ENCODE results near the gene LBX2.

DNA sequence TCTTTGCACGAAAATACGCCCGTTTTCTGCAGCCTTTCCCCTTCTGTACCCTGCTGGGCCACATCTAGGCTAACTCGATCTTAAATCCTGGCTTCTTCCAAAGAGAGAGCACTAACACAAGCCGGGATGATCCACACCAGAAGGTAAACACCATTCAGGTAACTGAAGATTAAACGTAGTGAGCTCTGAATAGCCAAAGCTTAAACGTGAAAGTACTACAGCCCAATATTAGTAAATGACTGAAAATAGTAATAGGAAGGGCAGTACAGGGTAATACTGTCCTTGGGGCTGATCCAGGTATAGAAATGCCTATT lies 26.5 kb downstream of the LBX2 start:
- TF ChIP-seq YY1 (IDR thresholded peaks at IDR 0.05) (no peak), JUND (IDR thresholded peaks at IDR 0.05) (no peak), GABPA (IDR thresholded peaks at IDR 0.05 in 1 of 2, conservative IDR thresholded peaks at IDR 0.05 in 1 of 2) (no peak)
- TF ChIP-seq, protein P1, sequence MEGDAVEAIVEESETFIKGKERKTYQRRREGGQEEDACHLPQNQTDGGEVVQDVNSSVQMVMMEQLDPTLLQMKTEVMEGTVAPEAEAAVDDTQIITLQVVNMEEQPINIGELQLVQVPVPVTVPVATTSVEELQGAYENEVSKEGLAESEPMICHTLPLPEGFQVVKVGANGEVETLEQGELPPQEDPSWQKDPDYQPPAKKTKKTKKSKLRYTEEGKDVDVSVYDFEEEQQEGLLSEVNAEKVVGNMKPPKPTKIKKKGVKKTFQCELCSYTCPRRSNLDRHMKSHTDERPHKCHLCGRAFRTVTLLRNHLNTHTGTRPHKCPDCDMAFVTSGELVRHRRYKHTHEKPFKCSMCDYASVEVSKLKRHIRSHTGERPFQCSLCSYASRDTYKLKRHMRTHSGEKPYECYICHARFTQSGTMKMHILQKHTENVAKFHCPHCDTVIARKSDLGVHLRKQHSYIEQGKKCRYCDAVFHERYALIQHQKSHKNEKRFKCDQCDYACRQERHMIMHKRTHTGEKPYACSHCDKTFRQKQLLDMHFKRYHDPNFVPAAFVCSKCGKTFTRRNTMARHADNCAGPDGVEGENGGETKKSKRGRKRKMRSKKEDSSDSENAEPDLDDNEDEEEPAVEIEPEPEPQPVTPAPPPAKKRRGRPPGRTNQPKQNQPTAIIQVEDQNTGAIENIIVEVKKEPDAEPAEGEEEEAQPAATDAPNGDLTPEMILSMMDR (IDR thresholded peaks at IDR 0.05; ENCODE audit: low read depth, low read length, missing input control): no peak
- TF ChIP-seq, protein P2, sequence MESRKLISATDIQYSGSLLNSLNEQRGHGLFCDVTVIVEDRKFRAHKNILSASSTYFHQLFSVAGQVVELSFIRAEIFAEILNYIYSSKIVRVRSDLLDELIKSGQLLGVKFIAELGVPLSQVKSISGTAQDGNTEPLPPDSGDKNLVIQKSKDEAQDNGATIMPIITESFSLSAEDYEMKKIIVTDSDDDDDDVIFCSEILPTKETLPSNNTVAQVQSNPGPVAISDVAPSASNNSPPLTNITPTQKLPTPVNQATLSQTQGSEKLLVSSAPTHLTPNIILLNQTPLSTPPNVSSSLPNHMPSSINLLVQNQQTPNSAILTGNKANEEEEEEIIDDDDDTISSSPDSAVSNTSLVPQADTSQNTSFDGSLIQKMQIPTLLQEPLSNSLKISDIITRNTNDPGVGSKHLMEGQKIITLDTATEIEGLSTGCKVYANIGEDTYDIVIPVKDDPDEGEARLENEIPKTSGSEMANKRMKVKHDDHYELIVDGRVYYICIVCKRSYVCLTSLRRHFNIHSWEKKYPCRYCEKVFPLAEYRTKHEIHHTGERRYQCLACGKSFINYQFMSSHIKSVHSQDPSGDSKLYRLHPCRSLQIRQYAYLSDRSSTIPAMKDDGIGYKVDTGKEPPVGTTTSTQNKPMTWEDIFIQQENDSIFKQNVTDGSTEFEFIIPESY (IDR thresholded peaks at IDR 0.05): no peak
